GM21515 (cell line): ENCODE data around the gene POLR2E.

ENCODE experiments used
- ATAC-seq: cut with Tn5 transposase; IDR thresholded peaks from one replicate; pipeline ENCODE4 v1.9.1; 2021; ENCODE audit not compliant: unreplicated experiment

Gene POLR2E

GRCh38 chr19:1066748-1067340 is 28.3 kb downstream of the POLR2E start, which contains the start of gene ARHGAP45:
Gene ARHGAP45 (plus strand): TSS chr19:1067167. CDS start chr19:1067406, 239 bp downstream.
- ATAC-seq, result peak; percentile 34

GRCh38 chr19:1066251-1066747 is 28.9 kb downstream of the POLR2E start:
- no peak for ATAC-seq

- no peak for ATAC-seq
Observed at GRCh38 chr19:1065606-1066109, 29.5 kb downstream of the POLR2E start.

GRCh38 chr19:1064661-1065605 is 30.2 kb downstream of the POLR2E start:
- no peak for ATAC-seq

- no peak for ATAC-seq
Observed at GRCh38 chr19:1063909-1064660, 31.1 kb downstream of the POLR2E start.

- ATAC-seq, result no peak
Observed at GRCh38 chr19:1063030-1063908, 31.9 kb downstream of the POLR2E start.

GRCh38 chr19:1062387-1063029 is 32.7 kb downstream of the POLR2E start:
- ATAC-seq, result no peak

GRCh38 chr19:1061987-1062386 is 33.2 kb downstream of the POLR2E start:
- ATAC-seq, result no peak

- no peak for ATAC-seq
Observed at GRCh38 chr19:1060689-1061088, 34.5 kb downstream of the POLR2E start.

GRCh38 chr19:1058112-1058511 is 37.1 kb downstream of the POLR2E start:
- no peak for ATAC-seq

- no peak for ATAC-seq
Observed at GRCh38 chr19:1057176-1057855, 37.9 kb downstream of the POLR2E start.

- ATAC-seq, result no peak
Observed at GRCh38 chr19:1055886-1056620, 39.1 kb downstream of the POLR2E start.

GRCh38 chr19:1055028-1055425 is 40.1 kb downstream of the POLR2E start:
- no peak for ATAC-seq

GRCh38 chr19:1054102-1055027 is 40.8 kb downstream of the POLR2E start:
- no peak for ATAC-seq

GRCh38 chr19:1053176-1054101 is 41.7 kb downstream of the POLR2E start:
- no peak for ATAC-seq

- ATAC-seq, result no peak
Observed at GRCh38 chr19:1052349-1052975, 42.7 kb downstream of the POLR2E start.
